ENCODE data around the gene PEMT. TPM values are rescaled to one million over a fixed set of nuclear protein-coding genes. Genes with fewer than 3 reads are reported as not detected.

The PEMT gene
- total and polyA plus RNA-seq, 9 of the 15 experiments (the other 6 are each of a cell fraction or from before 2014, with no cell fraction given) = 1.4 to 36.4 (median 13.6) TPM

GRCh38 chr17:17491546-17491988, 99.9 kb downstream of the PEMT start:
- ATAC-seq (no peak), DNase-seq (ENCODE audit: extremely low read depth in 1 of 4, low spot score in 3 of 4) (no peak), FAIRE-seq (no peak)
- no peaks in the 10 kb centered on the region for H3K9me3 ChIP-seq (replicated peaks; ENCODE audit: control insufficient read depth, insufficient read depth, low read depth, low read length)
- intact Hi-C loops (cut with micrococcal nuclease) (no loop called here), in situ Hi-C loops (cut with MboI) (no loop called here)
- H4K20me1 ChIP-seq (replicated peaks; ENCODE audit: control insufficient read depth, insufficient read depth, low read length) = no peaks in the 10 kb centered on the region
- H3K4me1 ChIP-seq (replicated peaks in 1 of 2; ENCODE audit: control insufficient read depth in 2 of 2, insufficient read depth in 2 of 2, low read length in 2 of 2) = peaks cover 0 to 14% of the 10 kb centered on the region in 2 experiments; a peak in 2 of 5 replicates
- POLR2A ChIA-PET = interaction anchor here (0.5 to 0.6 kb wide), 2 partner anchors 22 to 460 kb away, joined by 3 read pairs; no protein-coding TSS in a partner anchor
- no peaks in the 10 kb centered on the region for H3K9me1 ChIP-seq (ENCODE audit: control insufficient read depth, insufficient read depth, low read length)
- H3K79me2 ChIP-seq (ENCODE audit: control insufficient read depth, insufficient read depth, low read length) = peaks cover 7% of the 10 kb centered on the region; the same call in 2 of the 3 replicates
- TF ChIP-seq FOXO4 (CRISPR knock-in tag; IDR thresholded peaks at IDR 0.05) (no peak), POLR2G (IDR thresholded peaks at IDR 0.05; ENCODE audit: low read depth, low read length) (0 out of 2 replicates have a peak, but pooled peaks have one; percentile 20), TRIM25 (IDR thresholded peaks at IDR 0.05; ENCODE audit: borderline replicate concordance) (no peak)
- no peaks in the 10 kb centered on the region for H3K27me3 ChIP-seq (ENCODE audit: control insufficient read depth in 2 of 2, insufficient read depth in 2 of 2, low read length in 2 of 2)
- no peak overlapping the region for H2AFZ ChIP-seq (ENCODE audit: low read depth, low read length)
- CTCF ChIA-PET (ENCODE audit: low intra/inter-chr PET ratio) = no interaction called here
- peaks cover 52% of the 10 kb centered on the region; the same call in 2 of the 3 replicates for H3K36me3 ChIP-seq (ENCODE audit: control insufficient read depth, insufficient read depth, low read length)
- no peak overlapping the region for H3K4me2 ChIP-seq (ENCODE audit: insufficient read depth, low read length)
- H3K4me3 ChIP-seq = no peak overlapping the region
- 81% methylated on average over 5 of the region's 17 CpGs for WGBS (ENCODE audit: insufficient coverage, low coverage, missing lambda C conversion rate)
- H3K27ac ChIP-seq (ENCODE audit: extremely low read depth, low read depth, low read length) = no peak overlapping the region
- no peak overlapping the region for H3K9ac ChIP-seq (ENCODE audit: insufficient read depth in 1 of 2, low read depth in 2 of 2, low read length in 2 of 2)
- BruUV-seq (replicated peaks) = no TSS peak

Data from K562 (cell line).